Ramos (cell line): ENCODE measurements around the gene DNMT3A.

ENCODE experiments used
- in situ Hi-C: fragments of 300-500 bp; cut with MboI; formaldehyde crosslinking; loops from one replicate; pipeline ENCODE4 v1.14.3; 2022; ENCODE audit warnings: low sequenced_read_pairs; ENCODE audit not compliant: unreplicated experiment

The DNMT3A gene

GRCh38 chr2:25250331-25251070, 91.2 kb downstream of the DNMT3A start:
- in situ Hi-C loops, result no loop called here

GRCh38 chr2:25249785-25250184, 91.9 kb downstream of the DNMT3A start:
- in situ Hi-C loops, result no loop called here

DNA sequence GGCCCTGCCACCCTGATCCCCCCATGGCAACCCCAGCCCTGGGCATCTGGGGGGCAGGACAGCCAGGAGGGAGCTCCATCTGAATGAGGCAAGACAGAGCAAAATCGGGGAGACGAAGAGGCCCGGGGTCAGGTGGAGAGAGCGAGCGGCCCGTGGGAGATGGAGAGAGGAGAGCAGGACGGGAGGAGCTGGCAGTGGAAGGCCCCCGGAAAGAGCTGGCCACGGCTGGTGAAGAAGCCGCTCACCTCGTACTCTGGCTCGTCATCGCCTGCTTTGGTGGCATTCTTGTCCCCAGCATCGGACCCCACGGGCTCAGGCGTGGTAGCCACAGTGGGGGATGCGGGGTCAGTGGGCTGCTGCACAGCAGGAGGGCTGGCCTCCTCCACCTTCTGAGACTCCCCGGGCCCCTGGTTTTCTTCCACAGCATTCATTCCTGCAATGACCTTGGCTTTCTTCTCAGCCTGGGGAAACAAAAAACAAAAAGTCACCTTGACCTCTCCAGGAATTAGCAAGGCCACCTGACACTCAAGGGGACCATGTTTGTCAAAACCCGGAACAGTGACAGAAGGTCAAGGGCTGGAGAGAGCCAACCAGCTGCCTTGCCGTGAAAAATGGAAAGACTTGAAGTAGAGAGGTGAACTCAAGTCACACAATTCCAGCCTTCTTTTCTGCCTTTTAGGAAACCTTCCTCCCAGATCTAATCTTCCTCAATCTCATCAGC, 93.8 kb downstream of the DNMT3A start:
- in situ Hi-C loops, result no loop called here

DNA sequence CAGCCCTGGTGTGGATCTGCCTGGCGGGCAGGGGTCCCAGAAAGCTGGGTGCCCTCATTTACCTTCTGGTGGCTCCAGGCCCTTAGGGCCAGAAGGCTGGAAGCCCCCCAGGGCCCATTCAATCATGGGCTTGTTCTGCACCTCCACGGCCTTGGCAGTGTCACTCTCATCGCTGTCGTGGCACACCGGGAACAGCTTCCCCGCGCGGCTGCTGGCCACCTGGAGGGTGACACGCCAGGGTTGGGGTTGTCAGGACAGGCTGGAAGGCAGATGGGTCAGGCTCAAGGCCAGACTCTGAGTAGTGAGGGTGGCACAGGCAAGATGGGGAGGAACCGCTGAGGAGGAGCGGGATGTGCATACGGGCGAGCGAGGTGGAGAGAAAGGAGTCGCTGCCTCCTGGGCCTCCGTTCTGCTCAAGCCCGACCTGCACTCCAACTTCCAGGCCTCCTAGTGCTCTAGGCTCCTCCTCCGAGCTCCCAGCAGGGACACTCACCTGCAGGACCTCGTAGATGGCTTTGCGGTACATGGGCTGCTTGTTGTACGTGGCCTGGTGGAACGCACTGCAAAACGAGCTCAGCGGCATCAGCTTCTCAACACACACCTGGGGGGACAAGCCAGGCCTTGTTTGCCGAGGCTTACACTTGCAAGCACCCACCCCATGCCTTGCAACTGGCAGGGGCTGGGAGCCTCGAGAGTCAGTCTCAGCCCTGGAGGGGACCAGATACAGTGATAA, 95.0 kb downstream of the DNMT3A start:
- in situ Hi-C loops, result no loop called here

GRCh38 chr2:25246001-25246400, 95.7 kb downstream of the DNMT3A start:
- in situ Hi-C loops, result no loop called here

- in situ Hi-C loops, result no loop called here
Observed at GRCh38 chr2:25245141-25245540, 96.6 kb downstream of the DNMT3A start.

DNA sequence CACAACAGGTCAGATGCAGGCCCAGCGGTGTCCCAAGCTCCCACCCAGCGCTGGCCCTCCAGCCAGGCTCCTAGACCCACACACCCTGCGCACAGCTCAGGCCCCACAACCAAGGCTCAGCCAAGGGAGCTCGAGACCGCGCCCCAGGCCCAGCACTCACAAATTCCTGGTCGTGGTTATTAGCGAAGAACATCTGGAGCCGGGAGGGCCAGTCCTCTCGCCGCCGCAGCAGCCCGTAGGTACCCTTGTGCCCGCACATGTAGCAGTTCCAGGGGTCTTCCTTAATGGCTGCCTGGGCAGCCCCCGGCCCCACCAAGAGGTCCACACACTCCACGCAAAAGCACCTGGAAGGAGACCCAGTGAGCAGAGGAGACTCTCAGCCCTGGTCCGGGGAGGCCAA, 97.7 kb downstream of the DNMT3A start:
- in situ Hi-C loops, result no loop called here

GRCh38 chr2:25241452-25241851, 100.3 kb downstream of the DNMT3A start:
- in situ Hi-C loops, result no loop called here

DNA sequence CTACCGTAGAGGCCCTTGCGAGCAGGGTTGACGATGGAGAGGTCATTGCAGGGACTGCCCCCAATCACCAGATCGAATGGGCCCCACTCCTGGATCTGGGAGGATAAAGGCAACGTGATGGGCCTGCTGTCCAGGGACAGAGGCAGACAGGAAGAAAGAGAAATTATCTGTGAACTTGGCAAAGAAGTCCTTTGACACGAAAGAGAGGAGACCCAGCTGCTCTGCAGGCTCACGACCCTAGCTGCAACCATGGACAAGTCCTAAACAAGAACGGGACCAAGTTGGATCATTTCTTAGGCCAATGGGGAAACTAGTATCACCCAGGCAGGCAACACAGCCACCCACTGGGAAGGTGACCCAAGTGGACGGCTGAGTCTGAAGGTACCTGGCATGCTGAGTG, 101.1 kb downstream of the DNMT3A start:
- in situ Hi-C loops, result no loop called here

GRCh38 chr2:25238920-25239319, 102.8 kb downstream of the DNMT3A start:
- in situ Hi-C loops, result no loop called here

GRCh38 chr2:25237764-25238163, 104.0 kb downstream of the DNMT3A start:
- in situ Hi-C loops, result no loop called here

DNA sequence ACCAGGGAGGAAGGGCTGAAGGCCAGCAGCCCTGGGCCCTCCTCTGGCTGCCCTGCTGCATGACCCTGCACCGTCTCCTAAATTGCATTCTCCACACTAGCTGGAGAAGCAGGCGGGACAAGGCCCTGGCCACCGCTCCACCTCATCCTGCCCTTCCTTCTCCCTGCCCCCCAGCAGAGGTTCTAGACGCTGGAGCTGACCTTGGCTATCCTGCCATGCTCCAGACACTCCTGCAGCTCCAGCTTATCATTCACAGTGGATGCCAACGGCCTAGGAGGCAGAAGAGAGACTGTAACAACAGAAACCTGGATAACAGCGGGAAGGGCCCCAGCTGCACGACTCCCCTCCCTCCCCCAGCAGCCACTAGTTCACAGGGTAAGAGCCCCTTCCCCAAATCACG, 105.0 kb downstream of the DNMT3A start:
- in situ Hi-C loops, result no loop called here

GRCh38 chr2:25234738-25235137, 107.0 kb downstream of the DNMT3A start:
- in situ Hi-C loops, result no loop called here

GRCh38 chr2:25233916-25234605, 107.7 kb downstream of the DNMT3A start:
- in situ Hi-C loops, result no loop called here

DNA sequence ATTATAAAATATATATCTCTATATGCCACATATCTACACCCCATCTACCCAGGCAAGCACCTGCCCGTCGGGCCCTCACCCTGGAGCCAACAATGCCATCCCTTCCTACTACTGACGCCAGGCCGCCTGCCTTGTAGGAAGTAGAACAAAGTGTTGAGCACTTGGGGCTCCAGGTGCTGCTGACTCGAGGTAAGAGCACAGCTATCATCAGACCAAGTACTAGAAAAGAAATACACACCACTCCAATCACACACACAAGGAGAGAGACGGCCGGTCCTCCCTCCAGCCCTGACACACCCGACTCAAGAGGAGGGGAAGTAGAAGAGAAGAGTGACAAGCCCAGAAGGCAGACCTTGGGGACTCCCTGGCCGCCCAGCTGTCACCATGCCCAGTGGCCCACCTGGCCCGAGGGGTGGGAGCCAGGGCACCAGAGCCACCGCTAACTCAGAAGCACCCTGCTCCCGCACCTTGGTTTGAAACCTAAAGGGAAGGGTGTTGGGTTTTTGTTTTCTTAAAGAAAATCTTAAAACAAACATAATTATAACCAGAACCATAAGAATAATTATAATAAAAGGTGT, 109.4 kb downstream of the DNMT3A start:
- in situ Hi-C loops, result no loop called here

DNA sequence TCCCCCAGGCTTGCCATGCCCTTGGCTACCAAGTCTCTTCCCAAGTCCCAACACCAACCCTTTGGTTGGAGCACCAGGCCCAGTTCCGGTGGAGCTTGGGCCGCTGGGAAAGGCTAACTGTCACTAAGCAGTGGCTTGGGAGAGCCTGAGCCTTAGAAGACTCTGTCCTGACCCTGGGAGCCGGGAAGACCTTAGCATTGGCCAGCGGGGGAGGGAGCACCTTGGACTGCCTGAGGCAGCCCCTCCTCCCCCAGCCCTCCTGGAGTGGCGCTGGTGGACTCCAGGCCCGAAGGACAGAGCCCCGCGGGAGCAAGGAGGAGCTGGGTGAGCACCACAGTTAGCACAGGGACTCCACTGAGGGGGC, 110.8 kb downstream of the DNMT3A start:
- in situ Hi-C loops, result no loop called here

DNA sequence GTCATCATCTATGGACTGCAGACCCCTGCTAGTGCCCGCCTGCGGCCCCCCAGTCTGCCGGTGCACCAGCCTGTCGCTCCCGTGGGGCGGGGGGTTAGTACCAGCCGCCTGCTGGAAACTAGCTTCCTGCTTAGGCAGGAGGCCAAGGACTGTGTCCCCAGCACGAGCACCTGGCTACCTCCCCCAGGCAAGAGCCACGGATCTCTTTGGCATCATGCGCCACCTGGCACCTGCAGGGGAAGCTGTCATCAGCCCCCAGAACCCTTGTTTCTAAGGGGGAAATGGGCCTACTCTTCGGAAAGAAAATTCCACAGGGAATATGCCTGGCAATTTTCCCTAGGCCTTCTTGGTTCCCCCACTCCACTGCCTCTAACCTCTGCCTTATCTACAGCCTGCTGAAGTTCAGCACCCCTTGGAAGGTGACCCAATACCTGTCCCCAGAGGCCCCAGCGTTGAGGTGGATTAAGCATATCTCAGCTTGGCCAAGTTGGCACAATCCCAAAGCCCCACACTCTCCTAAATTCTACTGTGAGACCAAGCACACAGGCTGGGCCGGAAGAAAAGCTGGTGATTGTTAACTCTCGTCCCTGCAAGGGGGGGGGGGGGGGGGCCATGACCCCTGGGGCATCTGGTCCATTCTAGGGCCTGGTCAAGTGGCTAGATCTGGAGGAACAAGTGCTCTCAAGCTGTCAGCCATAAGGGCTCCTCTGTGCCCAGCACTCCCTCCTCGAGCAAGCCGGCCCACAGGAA, 111.4 kb downstream of the DNMT3A start:
- in situ Hi-C loops, result no loop called here

DNA sequence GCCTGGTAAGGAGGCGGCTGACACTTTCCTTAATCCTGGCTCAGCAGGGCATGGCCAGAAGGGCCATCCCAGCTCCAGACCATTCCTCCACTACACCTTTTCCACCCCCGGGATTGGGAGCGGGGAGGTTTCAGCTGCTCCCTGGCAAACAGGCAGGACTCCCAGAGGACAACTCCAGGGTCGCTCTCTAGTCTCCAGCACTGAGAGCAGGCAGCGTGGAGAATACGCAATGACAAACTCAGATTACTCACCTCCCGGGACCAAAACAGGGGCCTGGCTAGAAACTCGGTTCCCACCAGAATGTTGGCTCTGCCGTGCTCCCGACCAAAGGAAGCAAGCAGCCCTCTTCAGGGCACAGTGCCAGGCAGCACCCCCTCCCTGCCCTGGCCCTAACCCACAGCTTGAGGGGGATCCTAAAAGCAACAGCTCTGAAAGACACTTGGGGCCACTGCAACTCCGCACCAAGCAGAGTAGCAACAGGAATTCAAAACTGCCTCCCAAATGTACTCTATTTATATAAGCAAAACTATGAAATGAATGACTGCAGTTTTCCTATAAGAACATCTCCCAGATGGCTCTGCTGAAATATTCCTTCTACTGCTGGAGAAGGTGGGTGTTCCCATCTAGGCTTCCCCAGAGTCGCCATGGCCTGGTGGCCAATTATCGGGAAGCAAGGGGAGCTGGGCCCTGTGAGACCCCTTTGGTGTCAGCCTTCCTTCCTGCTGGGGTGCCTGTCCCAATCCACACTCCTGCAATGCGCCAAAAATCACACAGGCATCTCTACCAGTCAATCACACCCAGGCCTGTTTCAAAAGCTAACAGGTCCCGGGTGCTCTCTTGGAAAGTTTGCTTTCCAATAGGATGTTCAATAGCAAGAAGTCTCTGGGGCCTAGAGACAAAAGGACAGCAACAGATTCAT, 112.2 kb downstream of the DNMT3A start:
- in situ Hi-C loops, result no loop called here

DNA sequence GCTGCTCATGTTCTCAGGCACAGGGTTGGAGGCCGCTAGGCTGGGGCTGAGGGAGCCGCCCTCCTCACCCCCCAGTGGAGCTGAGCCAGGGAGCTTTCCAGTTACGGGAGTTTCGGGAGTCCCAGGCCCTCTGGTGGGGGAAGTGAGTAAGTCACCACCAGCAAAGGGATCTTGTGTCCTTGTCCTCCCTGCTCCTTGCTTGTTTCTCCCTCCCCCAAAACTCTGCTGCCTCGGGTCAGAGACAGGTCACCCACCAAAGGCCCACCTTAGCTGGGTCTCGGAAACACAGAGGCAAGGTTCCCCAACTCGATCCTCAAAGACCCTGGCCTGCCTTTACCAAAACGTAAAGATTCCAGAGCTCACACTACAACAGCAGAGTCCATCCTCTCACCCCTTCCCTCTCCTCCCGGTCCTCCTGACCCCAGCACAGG, 112.9 kb downstream of the DNMT3A start:
- in situ Hi-C loops, result no loop called here
